ENCODE measurements around the gene RNASE7. TPM values are rescaled to one million over a fixed set of nuclear protein-coding genes. Genes with fewer than 3 reads are reported as not detected.

The RNASE7 gene
- total RNA-seq, 2 experiments from 2014 or later, result not detected

DNA sequence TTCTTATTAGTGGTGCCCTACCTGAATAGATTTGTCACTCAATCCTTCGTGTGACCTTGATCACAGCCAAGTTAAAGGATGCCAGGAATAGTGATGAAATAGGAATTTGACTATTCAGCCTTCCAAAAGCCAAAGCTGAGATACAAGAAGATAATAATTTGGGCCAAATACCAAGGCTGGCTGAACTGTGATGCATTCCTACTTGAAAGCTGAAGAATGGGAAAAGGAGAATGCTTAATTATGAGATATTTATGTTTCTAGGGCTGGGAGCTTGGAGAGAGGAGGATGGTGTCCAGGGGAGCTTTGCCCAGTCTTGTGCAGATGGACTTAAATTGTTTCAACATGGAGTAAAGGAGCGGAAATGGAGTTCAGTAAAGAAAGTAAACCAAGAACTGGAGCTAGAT, 5.2 kb downstream of the RNASE7 start:
- POLR2A ChIA-PET, result interaction anchor here (0.6 to 1.8 kb wide), 2 partner anchors 12 to 42 kb away, joined by 3 to 5 read pairs; no protein-coding TSS in a partner anchor
- Histone ChIP-seq H3K36me3 (ENCODE audit: insufficient read depth, low read length) (no peaks in the 10 kb centered on the region), H3K79me2 (ENCODE audit: insufficient read depth, low read depth, low read length) (no peaks in the 10 kb centered on the region), H4K20me1 (ENCODE audit: insufficient read depth, low read length) (no peaks in the 10 kb centered on the region), H3K9me3 (ENCODE audit: low read length) (no peaks in the 10 kb centered on the region), H2AFZ (ENCODE audit: low read length) (no peak overlapping the region), H3K4me2 (ENCODE audit: low read length) (no peak overlapping the region), H3K27ac (ENCODE audit: low read depth, low read length, poor library complexity, severe bottlenecking) (no peak overlapping the region), H3K4me3 (ENCODE audit: low read depth, low read length, poor library complexity, severe bottlenecking) (no peak overlapping the region), H3K4me1 (ENCODE audit: insufficient read depth, low read length, poor library complexity, severe bottlenecking) (no peaks in the 10 kb centered on the region), H3K9me2 (ENCODE audit: insufficient read depth, low read length) (no peaks in the 10 kb centered on the region)
- CTCF ChIA-PET (ENCODE audit: unreplicated experiment), result interaction anchor here (0.9 kb wide), 1 partner anchor 24 kb away, joined by 5 read pairs; no protein-coding TSS in a partner anchor
- BruUV-seq (replicated peaks), result no TSS peak
- intact Hi-C loops (cut with micrococcal nuclease; ENCODE audit: unreplicated experiment), result no loop called here
- no peak for DNase-seq (ENCODE audit: low spot score)
- TF ChIP-seq EZH2phosphoT487 (IDR thresholded peaks at IDR 0.05; ENCODE audit: borderline replicate concordance, low read depth, low read length), result no peak
- TF ChIP-seq, protein P1, sequence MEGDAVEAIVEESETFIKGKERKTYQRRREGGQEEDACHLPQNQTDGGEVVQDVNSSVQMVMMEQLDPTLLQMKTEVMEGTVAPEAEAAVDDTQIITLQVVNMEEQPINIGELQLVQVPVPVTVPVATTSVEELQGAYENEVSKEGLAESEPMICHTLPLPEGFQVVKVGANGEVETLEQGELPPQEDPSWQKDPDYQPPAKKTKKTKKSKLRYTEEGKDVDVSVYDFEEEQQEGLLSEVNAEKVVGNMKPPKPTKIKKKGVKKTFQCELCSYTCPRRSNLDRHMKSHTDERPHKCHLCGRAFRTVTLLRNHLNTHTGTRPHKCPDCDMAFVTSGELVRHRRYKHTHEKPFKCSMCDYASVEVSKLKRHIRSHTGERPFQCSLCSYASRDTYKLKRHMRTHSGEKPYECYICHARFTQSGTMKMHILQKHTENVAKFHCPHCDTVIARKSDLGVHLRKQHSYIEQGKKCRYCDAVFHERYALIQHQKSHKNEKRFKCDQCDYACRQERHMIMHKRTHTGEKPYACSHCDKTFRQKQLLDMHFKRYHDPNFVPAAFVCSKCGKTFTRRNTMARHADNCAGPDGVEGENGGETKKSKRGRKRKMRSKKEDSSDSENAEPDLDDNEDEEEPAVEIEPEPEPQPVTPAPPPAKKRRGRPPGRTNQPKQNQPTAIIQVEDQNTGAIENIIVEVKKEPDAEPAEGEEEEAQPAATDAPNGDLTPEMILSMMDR (conservative IDR thresholded peaks at IDR 0.05; ENCODE audit: low read length), result no peak

DNA sequence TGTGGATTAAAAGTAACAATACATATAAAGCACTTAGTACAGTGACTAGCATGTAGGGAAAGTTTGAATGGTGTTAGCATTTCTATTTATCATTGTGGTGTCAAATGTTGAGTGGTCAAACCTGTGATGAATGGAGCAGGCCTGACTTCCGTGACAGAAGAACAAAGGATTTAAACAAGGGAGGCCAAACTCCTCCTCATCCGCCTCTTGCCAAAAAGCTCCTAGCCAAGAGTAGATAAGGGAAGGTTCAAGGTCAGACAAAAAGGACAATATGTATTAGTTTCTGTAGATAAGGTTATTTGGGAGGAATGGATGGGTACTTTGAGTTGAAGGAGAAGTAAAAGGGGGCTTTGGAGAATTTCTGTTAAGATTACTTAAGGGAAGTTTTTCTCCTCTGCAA, 6.5 kb downstream of the RNASE7 start:
- intact Hi-C loops (cut with micrococcal nuclease; ENCODE audit: unreplicated experiment), result no loop called here
- no peak overlapping the region for H3K4me2 ChIP-seq (ENCODE audit: low read length)
- POLR2A ChIA-PET, result interaction anchor here (1.1 kb wide), 1 partner anchor 39 kb away, joined by 3 read pairs; no protein-coding TSS in a partner anchor

GRCh38 chr14:21049271-21049673, 7.1 kb downstream of the RNASE7 start:
- Histone ChIP-seq H3K36me3 (ENCODE audit: insufficient read depth, low read length) (no peaks in the 10 kb centered on the region), H2AFZ (ENCODE audit: low read length) (no peak overlapping the region), H4K20me1 (ENCODE audit: insufficient read depth, low read length) (no peaks in the 10 kb centered on the region), H3K9me2 (ENCODE audit: insufficient read depth, low read length) (no peaks in the 10 kb centered on the region), H3K27ac (ENCODE audit: low read depth, low read length, poor library complexity, severe bottlenecking) (no peak overlapping the region), H3K9me3 (ENCODE audit: low read length) (no peaks in the 10 kb centered on the region), H3K4me1 (ENCODE audit: insufficient read depth, low read length, poor library complexity, severe bottlenecking) (no peaks in the 10 kb centered on the region), H3K4me3 (ENCODE audit: low read depth, low read length, poor library complexity, severe bottlenecking) (no peak overlapping the region), H3K4me2 (ENCODE audit: low read length) (no peak overlapping the region), H3K79me2 (ENCODE audit: insufficient read depth, low read depth, low read length) (no peaks in the 10 kb centered on the region)
- BruUV-seq (replicated peaks), result no TSS peak
- POLR2A ChIA-PET, result no interaction called here
- no peak for DNase-seq (ENCODE audit: low spot score)
- intact Hi-C loops (cut with micrococcal nuclease; ENCODE audit: unreplicated experiment), result no loop called here
- CTCF ChIA-PET (ENCODE audit: unreplicated experiment), result no interaction called here
- no peak for TF ChIP-seq EZH2phosphoT487 (IDR thresholded peaks at IDR 0.05; ENCODE audit: borderline replicate concordance, low read depth, low read length)
- TF ChIP-seq, protein P1 (conservative IDR thresholded peaks at IDR 0.05; ENCODE audit: low read length), result no peak

More for the DNA sequence above, 6.5 kb downstream of the RNASE7 start:
- Histone ChIP-seq H3K4me3 (ENCODE audit: low read depth, low read length, poor library complexity, severe bottlenecking) (no peak overlapping the region), H2AFZ (ENCODE audit: low read length) (no peak overlapping the region), H3K36me3 (ENCODE audit: insufficient read depth, low read length) (no peaks in the 10 kb centered on the region), H3K9me3 (ENCODE audit: low read length) (no peaks in the 10 kb centered on the region), H3K4me1 (ENCODE audit: insufficient read depth, low read length, poor library complexity, severe bottlenecking) (no peaks in the 10 kb centered on the region), H3K27ac (ENCODE audit: low read depth, low read length, poor library complexity, severe bottlenecking) (no peak overlapping the region), H3K79me2 (ENCODE audit: insufficient read depth, low read depth, low read length) (no peaks in the 10 kb centered on the region), H4K20me1 (ENCODE audit: insufficient read depth, low read length) (no peaks in the 10 kb centered on the region), H3K9me2 (ENCODE audit: insufficient read depth, low read length) (no peaks in the 10 kb centered on the region)
- BruUV-seq (replicated peaks), result no TSS peak
- TF ChIP-seq, protein P1 (conservative IDR thresholded peaks at IDR 0.05; ENCODE audit: low read length), result no peak
- no peak for TF ChIP-seq EZH2phosphoT487 (IDR thresholded peaks at IDR 0.05; ENCODE audit: borderline replicate concordance, low read depth, low read length)
- no peak for DNase-seq (ENCODE audit: low spot score)
- CTCF ChIA-PET (ENCODE audit: unreplicated experiment), result interaction anchor here (0.8 to 0.9 kb wide), 2 partner anchors 22 to 33 kb away, joined by 5 to 13 read pairs; no protein-coding TSS in a partner anchor

All from OCI-LY7 (cell line).